Fibroblast of the aortic adventitia (primary cell): ENCODE results near the gene CXCR4. TPM values are rescaled to one million over a fixed set of nuclear protein-coding genes. Genes with fewer than 3 reads are reported as not detected.

Source experiments
- DNase-seq: peaks from one replicate; pipeline ENCODE4 v3.0.0-alpha.2; 2010; ENCODE audit warnings: low read depth
- H3K4me3 ChIP-seq: 2 replicates; pipeline ENCODE4 v1.5.1; 2011; ENCODE audit warnings: low read depth, mild to moderate bottlenecking, control low read depth, low read length, moderate library complexity
- total RNA-seq: library from RNA; depleted of rRNA; stranded (reverse); fragments of >200 nt; gene quantifications from 2 replicates; pipeline ENCODE4 v1.2.3, GENCODE V29; 2012; ENCODE audit warnings: low replicate concordance
- TF ChIP-seq, protein P1 (sequence below): IDR thresholded peaks from 2 replicates; pipeline ENCODE4 v1.5.1; 2011; ENCODE audit warnings: mild to moderate bottlenecking, low read length, control low read depth, inconsistent platforms; ENCODE audit not compliant: insufficient read depth

Gene CXCR4
- total RNA-seq, 1 donor: 0.27 TPM

DNA sequence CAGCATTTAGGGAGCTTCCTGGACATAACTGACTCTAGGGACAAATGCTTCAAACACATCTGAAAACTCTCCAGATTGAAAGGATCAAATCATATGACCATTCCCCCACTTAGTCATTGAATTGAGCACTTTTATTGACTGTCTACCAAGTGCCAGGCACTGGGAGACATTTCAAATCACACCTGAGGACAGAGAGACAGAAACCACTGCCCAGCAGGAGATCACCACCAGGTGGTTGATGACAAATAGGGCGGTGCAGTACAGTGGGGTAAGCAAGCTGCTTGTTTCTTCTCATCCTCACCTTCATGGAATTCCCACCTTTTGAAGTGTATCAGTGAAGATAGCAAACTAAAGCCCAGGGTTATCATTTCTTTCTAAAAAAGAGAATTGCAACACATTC lies 19.0 kb upstream of the CXCR4 start:
- H3K4me3 ChIP-seq: no peak overlapping the region
- DNase-seq: no peak
- TF ChIP-seq, protein P1, sequence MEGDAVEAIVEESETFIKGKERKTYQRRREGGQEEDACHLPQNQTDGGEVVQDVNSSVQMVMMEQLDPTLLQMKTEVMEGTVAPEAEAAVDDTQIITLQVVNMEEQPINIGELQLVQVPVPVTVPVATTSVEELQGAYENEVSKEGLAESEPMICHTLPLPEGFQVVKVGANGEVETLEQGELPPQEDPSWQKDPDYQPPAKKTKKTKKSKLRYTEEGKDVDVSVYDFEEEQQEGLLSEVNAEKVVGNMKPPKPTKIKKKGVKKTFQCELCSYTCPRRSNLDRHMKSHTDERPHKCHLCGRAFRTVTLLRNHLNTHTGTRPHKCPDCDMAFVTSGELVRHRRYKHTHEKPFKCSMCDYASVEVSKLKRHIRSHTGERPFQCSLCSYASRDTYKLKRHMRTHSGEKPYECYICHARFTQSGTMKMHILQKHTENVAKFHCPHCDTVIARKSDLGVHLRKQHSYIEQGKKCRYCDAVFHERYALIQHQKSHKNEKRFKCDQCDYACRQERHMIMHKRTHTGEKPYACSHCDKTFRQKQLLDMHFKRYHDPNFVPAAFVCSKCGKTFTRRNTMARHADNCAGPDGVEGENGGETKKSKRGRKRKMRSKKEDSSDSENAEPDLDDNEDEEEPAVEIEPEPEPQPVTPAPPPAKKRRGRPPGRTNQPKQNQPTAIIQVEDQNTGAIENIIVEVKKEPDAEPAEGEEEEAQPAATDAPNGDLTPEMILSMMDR: no peak

DNA sequence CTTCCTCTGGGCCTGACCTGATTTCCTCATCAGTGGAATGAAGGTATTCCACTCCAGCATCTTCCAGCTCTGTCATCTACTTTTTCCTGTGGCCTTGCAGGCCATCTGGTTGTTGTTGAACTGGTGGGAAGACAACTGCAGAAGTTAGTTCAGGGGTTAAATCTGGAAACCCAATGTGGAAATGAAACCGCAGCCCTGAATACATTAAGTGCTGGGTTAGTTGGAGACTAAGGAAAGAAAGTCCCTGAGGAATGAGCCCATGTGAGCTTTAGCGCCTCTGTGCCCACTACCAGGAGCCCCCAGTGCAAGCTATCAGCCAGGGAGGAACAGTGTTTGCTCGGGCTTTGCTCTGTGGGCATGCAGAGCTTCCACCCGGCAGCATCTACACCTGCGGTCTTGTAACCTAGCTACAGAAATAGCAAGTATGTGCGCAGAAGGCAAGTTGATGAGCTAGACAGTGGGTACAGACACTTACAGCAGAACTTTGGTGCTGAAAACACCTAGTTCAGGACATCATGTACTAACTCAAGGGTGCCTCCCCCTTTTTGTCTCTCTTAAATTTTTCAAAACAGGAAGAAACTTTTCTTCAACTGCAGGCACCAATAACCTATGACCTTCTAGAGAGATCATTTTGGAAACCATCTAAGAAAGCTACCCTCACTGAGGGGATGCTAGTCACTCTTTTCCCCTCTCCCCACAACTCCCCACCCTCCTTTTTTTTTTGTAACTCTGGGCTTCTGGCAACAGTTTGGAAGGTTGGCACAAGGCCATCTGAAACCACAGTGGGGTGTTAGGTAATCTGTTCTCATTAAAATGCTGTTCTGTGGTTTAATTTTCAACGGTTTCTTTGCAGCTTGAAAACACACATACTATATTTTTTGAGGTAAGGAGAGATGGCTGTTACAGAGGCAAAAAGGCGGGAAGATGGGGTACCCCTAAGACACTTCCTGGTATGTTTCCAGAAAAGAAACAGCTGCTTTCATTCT lies 18.3 kb upstream of the CXCR4 start:
- no peak overlapping the region for H3K4me3 ChIP-seq
- TF ChIP-seq, protein P1: no peak
- no peak for DNase-seq

DNA sequence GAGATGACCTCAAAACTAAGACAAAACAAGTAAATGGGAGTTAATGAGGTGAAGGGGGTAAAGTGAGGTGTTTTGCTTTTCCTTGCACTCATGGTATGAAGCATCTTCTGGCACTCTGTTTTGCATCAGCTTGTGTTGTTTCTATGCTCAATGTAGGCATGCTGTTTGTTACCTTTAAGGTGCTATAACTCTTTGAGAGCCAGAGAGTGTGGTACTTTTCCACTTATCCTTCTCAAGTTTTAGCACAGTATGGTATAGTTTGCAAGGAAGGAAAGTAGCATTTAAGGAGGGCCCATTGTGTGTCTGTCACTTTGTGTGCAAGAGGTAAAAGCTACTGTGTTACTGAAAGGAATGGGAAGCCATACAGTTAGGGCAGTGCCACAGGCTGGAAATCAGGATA lies 17.5 kb upstream of the CXCR4 start:
- TF ChIP-seq, protein P1: no peak
- DNase-seq: no peak

DNA sequence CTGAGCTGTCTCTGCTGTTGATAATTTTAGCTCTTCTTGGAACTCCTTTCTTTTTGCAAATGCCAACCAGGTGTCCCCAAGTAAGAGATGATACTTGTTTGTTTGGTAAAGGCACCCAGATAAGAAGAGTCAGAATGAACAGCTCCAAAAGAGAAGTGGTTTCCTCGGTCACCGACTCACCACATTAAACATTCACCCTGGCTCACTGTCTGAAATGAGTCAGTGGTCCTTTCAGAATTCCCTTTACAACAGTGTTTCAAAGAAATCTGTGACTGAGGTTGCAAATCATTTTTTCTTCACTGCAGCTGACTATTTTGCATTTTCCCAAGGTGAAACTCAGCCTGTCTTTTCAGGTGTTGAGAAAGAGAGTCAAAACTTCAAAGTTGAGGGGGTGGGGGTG lies 16.2 kb upstream of the CXCR4 start:
- TF ChIP-seq, protein P1: no peak
- no peak overlapping the region for H3K4me3 ChIP-seq
- no peak for DNase-seq

More for the DNA sequence above, 17.5 kb upstream of the CXCR4 start:
- no peak overlapping the region for H3K4me3 ChIP-seq

DNA sequence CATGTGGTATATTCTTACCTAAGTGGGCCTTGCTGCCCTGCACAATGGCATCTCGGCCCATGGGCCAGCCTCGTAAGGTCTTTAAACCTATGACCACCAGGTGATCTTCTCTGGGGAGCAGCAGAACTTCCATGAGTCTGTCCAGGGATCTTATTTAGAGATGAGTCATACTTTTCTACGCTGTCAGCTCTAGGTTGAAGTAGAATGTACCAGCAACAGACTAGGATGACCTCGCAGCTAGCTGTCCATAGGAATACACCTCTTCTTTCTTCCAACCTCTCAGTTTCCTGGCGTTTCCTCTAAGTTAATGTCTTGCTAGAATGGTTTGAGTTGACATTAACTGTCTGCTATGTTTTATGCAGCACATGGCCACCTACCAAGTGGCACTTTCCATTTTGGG lies 15.6 kb upstream of the CXCR4 start:
- H3K4me3 ChIP-seq: no peak overlapping the region
- DNase-seq: no peak
- TF ChIP-seq, protein P1: no peak

DNA sequence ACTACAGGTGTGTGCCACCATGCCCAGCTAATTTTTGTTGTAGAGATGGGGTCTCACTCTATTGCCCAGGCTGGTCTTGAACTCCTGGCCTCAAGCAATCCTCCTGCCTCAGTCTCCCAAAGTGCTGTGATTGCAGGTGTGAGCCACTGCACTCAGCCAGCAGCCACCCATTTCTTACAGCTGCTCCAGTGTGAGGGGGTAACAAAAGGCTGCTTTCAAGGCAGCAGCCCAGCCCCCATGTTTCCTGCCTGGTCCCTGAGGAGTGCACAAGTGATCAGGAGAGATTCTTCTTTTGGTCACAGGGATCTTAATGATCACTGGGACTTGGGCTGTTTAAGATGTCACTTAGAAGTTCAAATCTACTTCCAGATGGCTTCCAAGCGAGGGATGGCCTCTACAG lies 15.2 kb upstream of the CXCR4 start:
- H3K4me3 ChIP-seq: no peak overlapping the region
- TF ChIP-seq, protein P1: no peak
- no peak for DNase-seq
